GM13977 (cell line): ENCODE results near the gene UGGT2.
"Not testable (repeated sequence)": the region's sequence is repeated elsewhere in the genome, so short reads cannot be mapped to it uniquely, and the experiment has no call there.

Experiments
- DNase-seq: peaks from one replicate; pipeline ENCODE4 v3.0.0; 2012; ENCODE audit warnings: low spot score
- in situ Hi-C: fragments of 300-500 bp; cut with MboI; formaldehyde crosslinking; loops from one replicate; pipeline ENCODE4 v1.12.0; 2022; ENCODE audit warnings: low sequenced_read_pairs, low pct_unique_long_range_greater_than_20kb, mixed read lengths, inconsistent platforms; ENCODE audit not compliant: unreplicated experiment
- TF ChIP-seq, protein P1 (sequence below): IDR thresholded peaks from 2 replicates; pipeline ENCODE4 v1.5.1; 2012; ENCODE audit warnings: mild to moderate bottlenecking, control low read depth; ENCODE audit not compliant: insufficient read depth; ENCODE audit errors: extremely low read depth, missing control alignments

UGGT2 gene

DNA sequence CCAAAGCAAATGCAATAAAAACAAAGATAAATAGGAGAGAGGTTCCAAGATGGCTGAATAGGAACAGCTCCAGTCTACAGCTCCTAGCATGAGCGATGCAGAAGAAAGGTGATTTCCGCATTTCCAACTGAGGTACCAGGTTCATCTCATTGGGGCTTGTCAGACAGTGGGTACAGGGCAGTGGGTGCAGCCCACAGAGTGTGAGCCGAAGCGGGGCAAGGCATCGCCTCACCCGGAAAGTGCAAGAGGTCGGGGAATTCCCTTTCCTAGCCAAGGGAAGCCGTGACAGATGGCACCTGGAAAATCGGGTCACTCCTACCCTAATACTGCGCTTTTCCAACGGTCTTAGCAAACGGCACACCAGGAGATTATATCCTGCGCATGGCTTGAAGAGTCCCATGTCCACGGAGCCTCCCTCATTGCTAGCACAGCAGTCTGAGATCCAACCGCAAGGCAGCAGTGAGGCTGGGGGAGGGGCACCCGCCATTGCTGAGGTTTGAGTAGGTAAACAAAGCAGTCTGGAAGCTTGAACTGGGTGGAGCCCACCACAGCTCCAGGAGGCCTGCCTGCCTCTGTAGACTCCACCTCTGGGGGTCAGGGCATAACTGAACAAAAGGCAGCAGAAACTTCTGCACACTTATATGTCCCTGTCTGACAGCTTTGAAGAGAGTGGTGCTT lies 6.6 kb downstream of the UGGT2 start:
- in situ Hi-C loops, result not testable (repeated sequence)

DNA sequence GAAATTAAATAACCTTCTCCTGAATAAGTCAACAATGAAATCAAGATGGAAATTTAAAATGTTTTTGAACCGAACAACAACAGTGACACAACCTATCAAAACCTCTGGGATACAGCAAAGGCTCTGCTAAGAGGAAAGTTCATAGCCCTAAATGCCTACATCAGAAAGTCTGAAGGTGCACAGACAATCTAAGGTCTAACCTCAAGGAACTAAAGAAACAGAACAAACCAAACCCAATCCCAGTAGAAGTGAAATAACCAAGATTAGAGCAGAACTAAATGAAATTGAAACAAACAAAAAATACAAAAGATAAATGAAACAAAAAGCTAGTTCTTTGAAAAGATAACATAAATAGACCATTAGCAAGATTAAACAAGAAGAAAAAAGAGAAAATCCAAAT lies 9.0 kb downstream of the UGGT2 start:
- TF ChIP-seq, protein P1, sequence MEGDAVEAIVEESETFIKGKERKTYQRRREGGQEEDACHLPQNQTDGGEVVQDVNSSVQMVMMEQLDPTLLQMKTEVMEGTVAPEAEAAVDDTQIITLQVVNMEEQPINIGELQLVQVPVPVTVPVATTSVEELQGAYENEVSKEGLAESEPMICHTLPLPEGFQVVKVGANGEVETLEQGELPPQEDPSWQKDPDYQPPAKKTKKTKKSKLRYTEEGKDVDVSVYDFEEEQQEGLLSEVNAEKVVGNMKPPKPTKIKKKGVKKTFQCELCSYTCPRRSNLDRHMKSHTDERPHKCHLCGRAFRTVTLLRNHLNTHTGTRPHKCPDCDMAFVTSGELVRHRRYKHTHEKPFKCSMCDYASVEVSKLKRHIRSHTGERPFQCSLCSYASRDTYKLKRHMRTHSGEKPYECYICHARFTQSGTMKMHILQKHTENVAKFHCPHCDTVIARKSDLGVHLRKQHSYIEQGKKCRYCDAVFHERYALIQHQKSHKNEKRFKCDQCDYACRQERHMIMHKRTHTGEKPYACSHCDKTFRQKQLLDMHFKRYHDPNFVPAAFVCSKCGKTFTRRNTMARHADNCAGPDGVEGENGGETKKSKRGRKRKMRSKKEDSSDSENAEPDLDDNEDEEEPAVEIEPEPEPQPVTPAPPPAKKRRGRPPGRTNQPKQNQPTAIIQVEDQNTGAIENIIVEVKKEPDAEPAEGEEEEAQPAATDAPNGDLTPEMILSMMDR, result no peak
- DNase-seq, result no peak
- in situ Hi-C loops, result no loop called here

More for the DNA sequence above, 6.6 kb downstream of the UGGT2 start:
- not testable (repeated sequence) for DNase-seq

DNA sequence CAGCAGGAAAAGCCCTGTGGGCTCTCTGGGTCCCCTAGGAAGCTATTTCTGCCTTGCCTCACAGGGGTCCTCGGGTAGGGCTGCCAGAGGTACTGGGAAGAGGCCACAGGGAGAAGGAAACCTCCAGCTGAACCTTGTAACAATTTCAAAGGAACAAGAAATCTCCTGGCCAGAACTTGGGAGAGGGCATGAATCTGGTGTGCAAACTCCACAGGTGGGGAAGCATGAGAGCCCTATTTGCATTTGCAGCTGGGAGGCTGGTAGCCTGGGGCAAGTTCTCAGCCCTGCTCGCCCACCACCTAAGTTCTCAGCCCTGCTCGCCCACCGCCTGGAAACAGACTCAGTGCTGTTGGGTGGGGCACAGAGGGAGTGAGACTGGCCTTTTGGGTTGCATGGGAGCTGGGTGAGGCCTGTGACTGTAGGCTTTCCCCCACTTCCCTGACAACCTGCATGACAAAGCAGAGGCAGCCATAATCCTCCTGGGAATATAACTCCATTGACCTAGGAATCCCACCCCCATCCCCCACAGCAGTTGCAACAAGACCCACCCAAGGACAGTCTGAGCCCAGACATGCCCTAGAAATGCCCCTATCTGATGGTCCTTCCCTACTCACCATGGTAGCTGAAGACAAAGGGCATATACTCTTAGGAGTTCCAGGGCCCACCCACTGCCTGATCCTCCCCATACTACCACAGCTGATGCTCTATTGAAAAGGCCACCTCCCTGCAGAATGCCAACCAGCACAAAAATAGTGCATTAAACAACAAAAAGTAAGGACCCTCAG lies 11.7 kb downstream of the UGGT2 start:
- in situ Hi-C loops, result no loop called here
- TF ChIP-seq, protein P1, result no peak
- DNase-seq, result no peak

DNA sequence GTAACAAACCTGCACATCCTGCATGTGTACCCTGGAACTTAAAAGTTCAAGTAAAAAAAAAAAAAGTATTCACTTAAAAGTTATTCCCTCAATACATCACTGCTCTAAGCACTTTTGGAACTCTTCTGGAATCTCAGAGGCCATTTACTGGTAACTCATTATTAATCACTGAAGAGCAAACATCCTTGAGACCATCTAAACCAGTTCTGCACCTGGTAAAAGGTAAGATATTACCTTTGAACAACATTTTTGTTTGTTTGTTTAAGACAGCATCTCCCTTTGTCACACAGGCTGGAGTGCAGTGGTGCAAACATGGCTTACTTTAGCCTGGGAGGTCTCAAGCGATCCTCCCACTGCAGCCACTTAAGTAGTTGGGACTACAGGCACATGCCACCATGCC lies 16.7 kb downstream of the UGGT2 start:
- TF ChIP-seq, protein P1, result no peak
- in situ Hi-C loops, result no loop called here
- DNase-seq, result no peak

DNA sequence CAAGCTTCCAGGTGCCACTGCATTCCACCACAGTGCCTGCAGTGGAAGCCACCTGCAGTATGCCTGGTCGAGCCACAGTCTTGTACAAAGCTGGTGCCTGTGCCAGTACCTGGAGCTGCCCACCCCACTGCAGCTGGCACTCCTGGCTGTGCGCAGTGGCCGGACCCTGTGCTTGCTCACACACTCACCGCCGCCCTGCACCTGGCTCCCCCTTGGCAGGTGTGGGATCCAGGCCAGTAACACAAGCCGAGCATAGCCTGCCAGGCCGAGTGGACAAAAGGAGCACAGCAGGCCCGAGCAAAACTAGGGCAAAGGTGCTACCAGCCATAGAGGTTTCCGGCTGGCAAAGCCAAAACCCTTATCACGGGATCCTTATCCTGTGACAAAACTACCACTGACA lies 18.5 kb downstream of the UGGT2 start:
- in situ Hi-C loops, result no loop called here
- TF ChIP-seq, protein P1, result no peak
- DNase-seq, result no peak

DNA sequence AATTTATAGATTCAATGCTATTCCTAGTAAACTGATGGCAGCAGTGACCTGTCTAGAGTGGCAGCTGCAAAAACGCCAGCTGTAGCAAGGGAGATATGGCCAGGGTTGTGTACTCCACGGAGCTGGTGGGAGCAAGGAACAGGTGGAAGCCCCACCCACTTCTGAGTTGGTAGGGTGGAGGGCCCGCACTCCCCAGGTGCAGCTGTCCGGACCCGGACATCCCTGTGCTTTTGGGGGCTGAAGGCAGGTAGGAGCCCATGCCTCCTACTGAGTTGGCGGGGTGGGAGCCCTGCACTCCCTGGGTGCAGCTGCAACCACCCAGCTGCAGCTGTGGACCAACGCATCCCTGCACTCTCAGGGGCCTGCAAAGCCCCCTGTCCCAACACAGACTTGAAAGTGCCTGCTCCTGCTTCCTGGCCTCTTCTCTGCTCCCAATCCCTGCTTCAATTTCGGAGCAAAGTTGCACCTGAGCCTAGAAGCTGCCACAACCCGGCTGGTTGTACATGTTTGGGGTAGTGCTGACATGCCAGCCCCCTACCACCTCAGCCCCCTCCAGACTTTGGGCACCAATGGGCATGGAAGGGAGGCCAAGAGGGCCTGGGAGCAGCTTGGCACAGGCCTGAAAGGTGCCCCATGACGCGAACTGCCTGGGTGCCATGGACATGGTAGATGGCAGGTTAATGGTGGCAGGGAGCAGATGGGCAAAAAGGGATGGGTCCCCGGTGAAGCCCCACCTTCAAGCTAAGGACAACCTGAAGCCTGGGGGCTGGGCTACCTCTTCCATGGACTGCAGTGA lies 19.8 kb downstream of the UGGT2 start:
- in situ Hi-C loops, result no loop called here
- TF ChIP-seq, protein P1, result no peak
- DNase-seq, result no peak

DNA sequence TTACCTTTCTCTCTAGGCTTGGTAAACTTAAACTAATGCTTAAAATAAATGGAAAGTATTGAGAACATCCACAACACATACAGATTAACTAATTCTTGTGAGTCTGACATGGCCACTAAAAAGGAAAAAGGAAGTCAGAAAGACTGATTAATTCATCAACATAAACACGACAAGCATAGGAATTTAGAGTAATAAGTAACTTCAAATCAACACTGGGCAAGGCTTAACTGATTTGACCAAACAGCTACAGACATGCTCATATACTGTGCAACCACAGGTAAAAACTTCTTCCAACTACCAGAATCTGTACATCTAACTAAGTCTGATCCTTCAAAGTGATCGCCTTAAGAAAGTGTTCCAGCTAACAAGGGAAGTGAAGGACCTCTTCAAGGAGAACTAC lies 20.5 kb downstream of the UGGT2 start:
- DNase-seq, result no peak
- TF ChIP-seq, protein P1, result no peak
- in situ Hi-C loops, result no loop called here
